ENCODE data around the gene PKHD1.

The PKHD1 gene

DNA sequence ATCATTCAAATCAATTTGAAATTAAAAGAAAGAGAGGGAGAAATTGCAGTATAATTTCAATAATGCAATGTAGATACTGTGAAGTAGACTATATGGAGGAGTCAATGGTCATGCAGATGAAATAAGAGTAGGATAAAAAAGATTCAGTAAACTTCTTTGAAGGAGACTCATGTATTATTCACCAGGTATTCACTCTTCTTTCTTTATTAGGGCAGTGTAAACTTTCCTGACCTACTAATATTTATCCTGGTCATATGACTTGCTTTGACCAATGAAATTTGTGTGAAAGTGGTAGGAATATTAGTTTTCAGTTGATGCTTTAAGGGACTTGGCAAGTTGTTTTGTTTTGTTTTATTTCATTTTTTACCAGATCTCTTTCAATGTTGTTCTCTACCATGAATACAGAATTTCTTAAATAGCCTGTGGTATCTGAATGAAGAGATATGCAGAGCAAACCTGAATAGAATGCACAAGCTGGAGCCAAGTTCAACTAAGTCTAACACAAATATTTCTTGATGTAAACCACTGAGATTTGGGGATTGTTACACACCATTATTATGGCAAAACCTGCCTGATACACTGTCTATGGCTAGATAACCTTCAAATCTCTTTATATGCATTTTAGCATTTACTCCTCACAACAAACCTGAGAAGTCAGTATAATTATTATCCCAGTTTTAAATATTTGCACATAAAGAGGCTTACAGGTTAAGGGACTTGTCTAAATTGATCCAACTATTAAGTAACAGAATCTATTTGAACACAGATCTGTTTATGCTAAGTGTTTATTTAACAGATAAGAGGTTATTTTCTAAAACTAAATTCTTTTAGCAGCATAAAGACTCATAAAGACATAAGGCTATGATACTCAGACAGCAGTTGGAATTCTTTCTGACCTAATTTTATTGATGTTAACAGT, 311.2 kb downstream of the PKHD1 start:
- no peak for DNase-seq

DNA sequence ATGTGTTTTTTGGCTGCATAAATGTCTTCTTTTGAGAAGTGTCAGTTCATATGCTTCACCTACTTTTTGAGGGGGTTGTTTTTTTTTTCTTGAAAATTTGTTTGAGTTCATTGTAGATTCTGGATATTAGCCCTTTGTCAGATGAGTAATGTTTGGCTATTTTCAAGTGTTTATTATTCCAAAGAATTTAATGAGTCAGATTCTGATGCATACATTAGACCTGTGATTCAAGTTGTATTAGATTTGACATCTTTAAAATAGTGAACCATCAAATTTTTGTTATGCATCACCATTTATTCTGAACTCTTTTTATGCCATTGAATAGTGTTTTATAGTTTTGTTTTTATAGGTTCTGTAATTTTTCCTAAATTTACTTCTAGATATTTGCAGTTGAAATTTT, 319.3 kb downstream of the PKHD1 start:
- no peak for DNase-seq

DNA sequence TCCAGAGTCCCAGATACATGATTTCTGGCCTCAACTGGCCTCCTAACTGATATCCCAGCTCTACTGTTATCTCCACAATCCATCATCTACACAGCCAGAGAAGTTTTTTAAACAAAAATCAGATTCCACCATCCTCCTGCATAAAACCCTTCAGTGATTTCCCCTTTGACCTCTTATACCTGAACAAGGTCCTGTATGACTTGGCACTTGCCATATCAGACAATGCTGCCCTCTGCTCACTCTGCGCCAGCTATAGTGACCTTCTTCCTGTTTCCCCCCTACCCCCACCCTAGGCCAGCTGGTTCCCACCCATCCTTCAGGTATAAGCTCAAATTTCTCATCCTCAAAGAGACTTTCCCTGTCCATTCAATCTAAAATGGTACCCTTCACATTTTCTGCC, 322.2 kb downstream of the PKHD1 start:
- DNase-seq = no peak

DNA sequence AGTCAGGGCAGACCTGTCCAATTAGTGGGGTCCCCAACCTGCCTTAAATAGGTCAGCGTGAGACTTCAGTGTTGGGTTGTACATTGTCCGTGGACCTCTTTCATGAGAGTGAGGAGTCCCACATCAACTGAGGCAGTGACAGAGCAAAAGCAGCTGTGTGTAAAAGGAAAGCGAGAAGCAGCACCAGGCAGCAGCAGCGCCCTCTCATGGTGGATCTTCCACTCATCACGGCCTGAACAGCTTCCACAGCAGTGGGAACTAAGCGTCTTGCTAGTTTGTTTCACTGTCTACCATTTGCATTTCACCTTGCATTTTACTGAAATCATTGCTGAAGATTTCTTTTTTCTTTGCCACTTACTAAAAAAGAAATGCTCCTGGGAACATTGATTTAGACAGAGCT, 333.8 kb downstream of the PKHD1 start:
- no peak for DNase-seq

DNA sequence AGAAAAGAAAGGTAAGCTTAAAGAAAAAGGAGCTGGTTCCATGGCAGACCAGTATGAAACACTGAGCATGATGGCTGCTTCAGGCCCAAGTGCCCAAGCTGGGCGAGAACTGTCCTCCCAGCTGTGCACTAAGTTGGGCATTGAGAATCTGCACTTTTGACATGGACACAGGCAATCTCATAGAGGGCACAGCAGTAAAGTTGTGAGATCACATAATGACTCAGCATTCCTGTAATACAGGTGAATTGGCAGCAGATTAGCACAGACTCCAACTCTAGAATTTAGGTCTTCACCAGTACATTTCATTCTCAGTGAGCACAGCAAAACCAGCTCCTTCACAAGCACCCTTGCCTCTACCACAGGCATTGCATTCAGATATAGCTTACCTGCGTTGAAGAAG, 343.4 kb downstream of the PKHD1 start:
- DNase-seq = no peak

DNA sequence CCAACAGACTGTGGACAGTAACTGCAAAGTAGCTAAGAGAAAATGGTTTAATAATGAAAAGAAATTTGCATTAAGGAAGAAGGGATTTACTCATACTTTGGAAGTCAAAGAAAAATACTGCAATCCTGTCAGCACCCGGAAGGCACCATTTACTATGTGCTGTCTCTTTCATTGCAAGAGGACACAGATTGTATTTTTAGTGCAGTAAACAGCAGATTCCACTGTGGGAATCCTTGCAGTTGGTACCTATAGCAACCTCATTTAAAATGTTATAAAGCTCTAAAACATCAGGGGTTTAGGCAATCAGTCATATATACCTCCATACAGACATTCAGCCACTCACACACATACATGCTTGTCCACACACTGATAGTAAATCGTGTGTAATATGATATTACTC, 346.8 kb downstream of the PKHD1 start:
- no peak for DNase-seq

DNA sequence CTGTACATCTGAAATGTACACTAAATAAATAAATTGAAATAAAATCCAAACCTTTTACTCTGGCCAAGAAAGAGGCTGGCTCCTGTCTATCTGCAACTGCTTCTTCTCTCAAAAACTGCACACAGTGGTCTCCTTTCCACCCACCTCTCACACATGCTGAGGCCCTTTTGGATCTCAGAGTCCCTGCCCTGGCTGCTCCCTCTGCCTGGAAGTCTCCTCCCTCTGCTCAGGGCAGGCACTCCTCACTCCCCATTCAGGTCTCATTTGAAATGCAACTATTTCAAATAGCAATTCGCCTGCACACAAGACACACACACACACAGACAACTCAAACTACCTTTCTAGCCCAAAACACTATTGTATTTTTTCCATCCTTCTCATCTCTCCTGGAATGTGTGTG, 348.8 kb downstream of the PKHD1 start:
- DNase-seq = no peak

DNA sequence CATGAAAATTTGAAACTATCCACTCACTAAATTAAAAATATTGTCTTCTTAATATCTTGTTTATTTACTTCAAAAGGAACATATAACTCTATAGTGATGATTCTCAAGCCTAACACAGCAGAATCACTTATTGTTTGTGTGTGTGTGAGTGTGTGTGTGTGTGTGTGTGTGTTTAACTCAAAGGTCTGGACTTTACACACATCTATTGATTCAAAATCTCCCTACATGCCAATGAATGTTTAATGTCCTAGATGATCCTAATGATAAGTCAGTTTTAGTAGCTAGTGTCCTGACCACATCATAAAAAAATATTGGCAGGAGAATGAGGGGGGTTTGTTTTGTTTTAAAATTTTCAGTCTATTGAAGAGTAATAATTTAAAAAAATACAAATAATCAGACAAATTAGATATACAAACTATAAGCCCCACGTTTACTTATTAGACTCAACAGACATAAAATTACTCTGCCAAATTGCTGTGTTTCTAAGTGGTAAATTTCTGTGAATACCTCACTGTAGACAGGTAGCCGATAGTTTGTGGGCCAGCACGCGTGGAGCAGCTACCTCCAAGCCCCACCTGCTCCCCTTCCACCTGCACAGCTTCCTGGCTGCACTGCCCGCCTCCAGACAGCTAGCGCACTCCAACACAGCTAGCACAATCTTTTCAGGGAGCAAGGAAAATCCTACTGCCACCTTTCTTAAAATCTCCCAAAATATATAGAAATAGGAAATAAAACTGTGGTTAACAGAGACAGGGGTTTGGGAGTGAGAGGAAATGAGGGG, 349.6 kb downstream of the PKHD1 start:
- DNase-seq = no peak

DNA sequence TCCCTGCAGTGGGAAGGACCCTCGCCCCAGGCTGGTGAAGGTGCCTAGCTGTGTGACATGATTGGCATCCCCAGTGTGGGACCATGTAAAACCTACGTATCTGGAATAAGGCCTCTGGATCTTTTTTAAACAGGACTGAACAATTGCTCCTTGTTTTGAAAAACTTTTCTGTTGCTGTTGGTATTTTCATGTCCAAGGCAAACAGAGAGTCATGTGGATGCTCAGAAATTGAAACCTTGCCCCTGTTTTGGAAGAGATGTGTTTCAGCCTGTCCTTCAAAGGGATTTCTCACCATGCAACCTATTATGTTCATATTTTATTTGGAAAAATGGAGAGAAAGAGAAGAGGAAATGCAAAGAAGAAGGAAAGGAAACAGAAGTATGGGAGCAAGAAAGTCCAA, 362.3 kb downstream of the PKHD1 start:
- no peak for DNase-seq

DNA sequence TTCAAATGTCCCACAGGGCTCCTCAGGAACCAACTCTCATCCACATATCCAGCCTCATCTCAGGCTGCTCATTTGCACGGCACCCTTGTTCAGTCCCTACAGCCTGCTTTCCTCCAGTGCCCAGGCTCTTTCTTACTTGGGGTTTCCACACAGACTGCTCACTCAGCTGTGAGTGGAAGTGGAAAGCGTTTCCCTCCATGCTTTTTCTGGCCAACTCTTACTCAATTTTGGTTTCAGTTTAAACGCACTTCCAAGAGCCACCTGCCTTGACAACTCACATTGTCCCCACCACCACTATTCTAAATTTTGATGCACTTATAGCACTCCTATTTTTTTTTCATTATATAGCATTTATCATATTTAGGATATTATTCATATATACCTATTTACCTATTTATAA, 367.1 kb downstream of the PKHD1 start:
- DNase-seq = no peak

DNA sequence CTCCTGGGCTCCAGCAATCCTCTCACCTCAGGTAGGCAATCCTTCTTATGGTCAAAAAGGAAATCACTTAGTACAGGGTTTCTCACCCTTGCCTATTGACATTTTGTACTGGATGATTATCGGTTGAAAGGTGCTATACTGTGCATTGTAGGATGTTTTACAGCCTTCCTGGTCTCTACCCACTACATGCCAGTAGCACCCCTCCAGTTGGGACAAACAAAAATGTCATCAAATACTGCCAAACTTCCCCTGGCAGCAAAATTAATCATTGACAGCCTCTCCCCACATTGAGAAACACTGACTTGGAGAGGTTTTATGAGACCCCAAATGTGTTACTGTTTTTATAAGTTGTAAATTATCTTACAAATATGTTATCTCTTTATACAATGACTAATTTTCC, 368.1 kb downstream of the PKHD1 start:
- no peak for DNase-seq

DNA sequence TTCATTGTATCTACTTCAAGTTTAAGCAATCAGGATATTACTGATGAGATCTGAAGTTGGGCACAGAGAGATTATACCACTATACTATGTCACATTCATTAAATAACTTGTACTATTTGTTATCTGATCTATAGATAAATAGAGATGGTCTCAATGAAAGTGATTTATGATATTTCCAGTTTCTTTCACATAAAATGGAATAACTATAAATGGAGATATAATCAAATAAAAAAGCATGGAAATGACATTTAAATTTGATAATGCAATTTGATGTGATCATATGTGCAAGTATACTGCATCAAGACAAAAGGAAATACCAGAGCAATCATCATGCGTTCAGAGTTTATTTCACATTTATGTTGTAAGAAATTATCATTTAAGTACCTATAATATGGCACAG, 368.9 kb downstream of the PKHD1 start:
- no peak for DNase-seq

DNA sequence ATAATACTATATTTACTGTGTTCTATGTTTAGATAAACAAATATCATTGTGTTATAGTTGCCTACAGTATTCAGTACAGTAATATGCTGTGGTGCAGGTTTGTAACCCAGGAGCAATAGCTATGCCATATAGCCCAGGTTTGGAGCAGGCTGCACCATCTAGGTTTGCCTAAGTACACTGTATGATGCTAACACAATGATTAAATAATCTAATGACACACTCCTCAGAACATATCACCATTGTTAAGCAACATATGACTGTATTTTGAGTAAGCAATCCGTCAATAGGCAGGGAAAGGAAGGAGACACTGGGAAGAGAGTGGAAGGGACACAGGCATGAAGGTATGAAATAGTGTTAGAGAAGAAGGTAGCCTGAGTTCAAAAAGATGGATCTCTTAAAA, 369.9 kb downstream of the PKHD1 start:
- no peak for DNase-seq

DNA sequence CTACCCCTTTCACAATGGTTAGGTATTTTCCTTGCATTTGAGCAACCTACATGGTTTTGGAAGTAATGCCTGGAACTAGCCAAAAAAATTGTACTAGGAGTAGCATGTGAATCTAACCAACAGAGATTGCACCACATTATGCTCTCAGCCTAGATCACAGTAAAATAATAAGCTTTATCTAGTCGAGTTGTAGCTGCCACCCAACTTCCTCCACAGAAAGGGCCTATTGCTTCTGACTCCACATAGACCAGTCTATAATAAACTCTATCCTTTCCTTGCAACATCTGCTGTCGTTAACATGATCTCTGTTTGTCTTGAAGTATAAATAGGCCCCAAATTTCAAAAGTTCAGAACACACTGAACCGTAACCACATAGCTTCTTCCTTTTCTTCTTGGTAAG, 375.5 kb downstream of the PKHD1 start:
- no peak for DNase-seq

DNA sequence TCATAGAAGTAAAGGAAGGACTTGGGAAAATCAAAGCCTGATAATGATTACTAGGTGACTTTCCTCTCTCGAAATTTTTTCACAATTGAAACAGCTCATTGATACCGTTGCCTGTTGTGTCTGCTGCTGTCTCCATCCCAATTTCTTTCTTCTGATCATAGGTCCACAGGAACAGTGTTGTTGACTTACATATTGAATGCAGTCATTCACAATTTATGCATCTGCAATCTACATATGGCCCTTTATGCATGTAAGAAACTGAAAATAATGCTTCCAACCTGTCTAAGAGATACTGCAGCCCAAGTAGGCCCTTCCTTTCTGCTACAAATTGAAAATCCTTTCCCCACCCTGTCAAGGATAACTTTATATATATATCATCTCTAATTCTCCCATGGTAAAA, 381.3 kb downstream of the PKHD1 start:
- DNase-seq = no peak

DNA sequence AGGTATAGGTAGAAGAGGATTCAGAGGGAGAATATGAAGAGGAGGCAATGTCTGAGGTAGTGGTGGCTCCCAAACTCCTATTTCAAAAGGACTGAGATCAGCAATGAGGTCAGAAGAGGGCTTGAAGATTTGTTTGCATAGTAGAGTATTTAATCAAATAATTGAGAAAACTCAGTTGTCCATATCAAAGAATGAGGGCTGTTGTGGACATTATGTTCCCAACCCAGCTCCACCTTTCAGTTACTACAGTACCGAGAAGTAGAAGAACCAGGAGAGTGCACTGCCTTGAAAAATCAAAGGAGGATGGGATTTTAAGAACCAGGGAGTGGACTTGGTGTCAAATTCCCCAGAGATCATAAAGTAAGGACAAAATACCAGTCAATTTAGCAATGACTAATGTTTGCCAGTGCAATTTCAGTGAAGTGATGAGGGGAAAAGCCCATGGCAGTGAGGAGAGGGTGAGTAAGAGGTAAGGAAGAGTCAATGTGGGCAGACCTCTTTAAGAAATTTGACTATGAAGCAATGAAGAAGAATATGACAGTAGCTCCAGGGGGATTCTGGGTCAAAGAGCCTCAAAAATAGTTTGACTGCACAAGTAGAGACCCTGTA, 382.4 kb downstream of the PKHD1 start:
- no peak for DNase-seq

DNA sequence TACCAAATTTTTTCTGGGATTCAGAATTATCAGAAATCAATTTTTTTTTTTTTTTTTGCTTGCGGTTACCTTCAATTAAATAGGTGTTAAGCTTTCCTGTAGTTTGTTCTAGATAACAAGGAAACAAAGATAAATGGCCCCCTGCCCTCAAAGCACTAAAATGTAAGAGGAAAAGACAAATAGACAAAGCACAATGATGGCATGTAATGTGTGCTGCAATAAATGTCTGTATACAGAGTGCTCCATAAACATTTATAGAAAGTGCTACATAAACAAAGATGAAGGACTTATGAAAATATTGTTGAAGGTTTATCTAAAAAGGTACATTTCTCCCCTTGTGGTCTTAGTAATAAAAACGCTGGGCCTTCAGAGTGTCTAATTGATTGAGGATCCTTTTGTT, 384.6 kb downstream of the PKHD1 start:
- no peak for DNase-seq

DNA sequence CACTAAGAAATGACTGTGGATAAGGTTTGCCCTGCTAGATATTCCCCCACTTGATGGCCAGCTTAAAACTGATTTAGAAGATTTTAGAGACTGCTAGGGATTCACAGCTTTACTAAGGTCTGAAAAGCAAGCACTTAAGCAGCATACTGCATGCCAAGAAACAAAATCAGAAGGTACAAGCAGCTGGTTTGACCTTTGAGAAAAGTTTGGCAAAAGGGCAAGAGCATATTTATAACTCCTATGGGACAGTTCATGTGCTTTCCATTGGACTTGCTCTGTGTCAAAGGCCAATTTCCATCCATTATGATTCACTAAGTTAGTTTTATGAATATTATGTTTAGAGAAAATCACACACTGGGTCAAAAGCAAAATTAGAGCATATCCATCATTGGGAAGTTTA, 402.8 kb downstream of the PKHD1 start:
- DNase-seq = no peak

DNA sequence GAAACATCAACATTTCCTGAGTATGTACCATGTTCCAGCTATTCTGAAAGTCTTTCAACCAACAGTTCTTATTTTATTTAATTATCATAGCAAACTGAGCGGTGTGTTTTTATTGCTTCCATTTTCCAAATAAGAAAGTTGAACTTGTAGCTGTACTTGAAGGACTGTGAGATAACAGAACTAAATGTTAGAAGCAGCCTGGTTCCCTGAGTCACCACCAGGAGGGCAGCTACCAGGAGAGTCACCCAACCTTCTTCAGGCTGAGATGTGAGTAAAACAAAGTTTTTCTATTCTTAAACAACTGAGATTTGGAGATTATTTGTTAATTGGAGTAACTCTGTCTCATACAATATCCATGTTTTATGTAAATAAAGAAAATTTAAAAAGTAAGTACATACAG, 403.4 kb downstream of the PKHD1 start:
- DNase-seq = no peak

DNA sequence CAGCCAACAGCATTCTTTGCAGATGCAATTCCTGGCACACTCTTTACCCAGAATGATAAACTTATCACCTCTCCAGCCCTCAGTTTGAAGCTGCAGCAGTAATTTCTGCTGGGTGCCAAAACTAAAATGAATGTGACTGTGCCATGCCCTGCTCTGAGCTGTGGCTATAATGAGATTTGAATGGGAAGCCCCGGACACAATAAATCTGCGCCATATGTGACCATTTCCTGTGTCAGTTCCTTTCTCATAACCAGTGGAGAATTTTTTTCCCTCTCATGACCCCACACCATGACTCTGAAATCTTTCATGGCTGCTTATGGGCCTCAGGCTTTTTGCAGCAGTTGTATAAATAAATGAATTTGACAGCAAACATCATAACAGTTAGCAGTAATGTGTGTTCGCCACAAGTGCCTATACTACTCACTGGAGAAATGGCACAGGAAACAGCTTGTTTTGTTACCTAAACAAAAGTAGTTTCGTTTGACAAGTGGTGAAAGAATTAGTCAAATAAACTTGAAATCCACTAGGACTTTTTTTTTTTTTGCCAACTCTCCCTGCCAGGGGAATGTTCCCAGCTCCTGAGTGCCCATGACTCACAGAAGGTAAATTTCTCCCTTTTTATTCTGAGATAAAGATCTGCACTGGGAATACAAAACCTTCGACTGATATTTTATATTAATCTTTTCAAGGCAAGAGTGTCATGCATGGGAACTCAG, 408.4 kb downstream of the PKHD1 start:
- DNase-seq = no peak

DNA sequence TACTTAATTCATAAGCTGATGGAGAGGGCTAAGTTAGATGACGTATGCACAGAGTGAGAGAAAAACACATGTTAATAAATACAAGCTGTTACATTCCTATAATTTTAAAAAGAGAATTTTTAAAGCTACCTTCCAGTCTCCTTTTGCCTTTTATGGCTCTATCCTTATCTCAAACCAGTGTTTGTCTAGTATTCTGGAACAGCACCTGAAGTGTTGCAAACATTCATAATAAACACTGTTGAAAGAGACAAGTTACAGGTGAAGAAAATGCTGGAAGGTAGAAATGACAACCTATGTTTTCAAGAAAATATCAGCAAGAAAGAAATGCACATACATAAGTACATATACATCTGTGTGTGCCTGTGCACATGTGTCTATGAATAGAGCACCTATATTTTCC, 409.1 kb downstream of the PKHD1 start:
- DNase-seq = no peak

DNA sequence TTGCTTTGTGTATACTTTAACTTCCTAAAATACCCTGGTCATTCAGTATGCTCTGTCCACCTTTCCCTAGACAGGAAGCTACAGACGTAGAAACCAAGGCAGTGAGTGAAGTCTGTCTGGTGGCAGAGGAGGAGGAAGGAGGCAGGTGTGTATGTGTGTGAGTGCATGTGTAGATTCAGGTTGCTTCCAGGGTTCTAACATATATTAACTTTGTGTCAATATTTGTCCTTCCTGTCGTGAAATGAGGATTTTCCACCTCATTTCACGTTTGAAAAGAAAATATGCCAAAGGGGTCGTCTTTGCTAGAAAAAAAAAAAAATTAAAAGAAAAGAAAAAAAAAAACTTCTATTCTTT, 411.5 kb downstream of the PKHD1 start:
- DNase-seq = no peak
